Measurements from ENCODE around the gene ARHGEF38. TPM values are rescaled to one million over a fixed set of nuclear protein-coding genes. Genes with fewer than 3 reads are reported as not detected.

The ARHGEF38 gene
- total RNA-seq, 4 donors from 2014 or later = 0.11 to 0.88 (median 0.54) TPM

- no peak overlapping the region for H3K4me3 ChIP-seq (ENCODE audit: low read depth, poor library complexity, severe bottlenecking)
- no peak for TF ChIP-seq POLR2A (IDR thresholded peaks at IDR 0.05)
- TF ChIP-seq, protein P1, sequence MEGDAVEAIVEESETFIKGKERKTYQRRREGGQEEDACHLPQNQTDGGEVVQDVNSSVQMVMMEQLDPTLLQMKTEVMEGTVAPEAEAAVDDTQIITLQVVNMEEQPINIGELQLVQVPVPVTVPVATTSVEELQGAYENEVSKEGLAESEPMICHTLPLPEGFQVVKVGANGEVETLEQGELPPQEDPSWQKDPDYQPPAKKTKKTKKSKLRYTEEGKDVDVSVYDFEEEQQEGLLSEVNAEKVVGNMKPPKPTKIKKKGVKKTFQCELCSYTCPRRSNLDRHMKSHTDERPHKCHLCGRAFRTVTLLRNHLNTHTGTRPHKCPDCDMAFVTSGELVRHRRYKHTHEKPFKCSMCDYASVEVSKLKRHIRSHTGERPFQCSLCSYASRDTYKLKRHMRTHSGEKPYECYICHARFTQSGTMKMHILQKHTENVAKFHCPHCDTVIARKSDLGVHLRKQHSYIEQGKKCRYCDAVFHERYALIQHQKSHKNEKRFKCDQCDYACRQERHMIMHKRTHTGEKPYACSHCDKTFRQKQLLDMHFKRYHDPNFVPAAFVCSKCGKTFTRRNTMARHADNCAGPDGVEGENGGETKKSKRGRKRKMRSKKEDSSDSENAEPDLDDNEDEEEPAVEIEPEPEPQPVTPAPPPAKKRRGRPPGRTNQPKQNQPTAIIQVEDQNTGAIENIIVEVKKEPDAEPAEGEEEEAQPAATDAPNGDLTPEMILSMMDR (IDR thresholded peaks at IDR 0.05) = no peak
- intact Hi-C loops (cut with DNase I; ENCODE audit: low total_unique reads) = no loop called here
- 89 to 96% methylated on average over 2 of the region's 2 CpGs for WGBS, 2 donors
- no peak for DNase-seq (ENCODE audit: low spot score in 2 of 2)
Measured at GRCh38 chr4:105662935-105663675, 110.7 kb downstream of the ARHGEF38 start.

DNA sequence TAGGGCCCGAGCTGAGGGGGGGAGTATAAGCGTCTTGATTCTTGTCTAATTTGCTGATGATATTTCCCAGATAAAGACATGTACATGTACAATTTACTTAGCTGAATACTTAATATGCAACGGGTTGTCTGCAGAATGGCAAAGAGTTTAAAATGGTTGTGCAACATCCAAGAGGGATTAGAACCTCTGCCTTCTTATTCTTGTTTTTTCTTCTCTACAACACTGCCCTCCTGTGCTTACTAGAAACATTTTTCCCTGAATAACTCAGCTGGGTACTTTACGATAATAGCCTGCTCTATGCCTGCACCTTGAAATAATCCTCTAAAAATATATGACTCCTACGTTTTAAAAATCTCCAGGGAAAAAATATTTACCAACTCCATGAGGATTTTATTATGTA is 114.3 kb downstream of the ARHGEF38 start:
- TF ChIP-seq POLR2A (IDR thresholded peaks at IDR 0.05) = no peak
- TF ChIP-seq, protein P1 (IDR thresholded peaks at IDR 0.05) = no peak
- intact Hi-C loops (cut with DNase I; ENCODE audit: low total_unique reads) = no loop called here
- DNase-seq (ENCODE audit: low spot score in 2 of 2) = no peak
- WGBS, 2 donors = 46 to 48% methylated on average over 5 of the region's 5 CpGs
- H3K4me3 ChIP-seq (ENCODE audit: low read depth, poor library complexity, severe bottlenecking) = no peak overlapping the region

GRCh38 chr4:105670684-105671083 is 118.3 kb downstream of the ARHGEF38 start:
- no peak overlapping the region for H3K4me3 ChIP-seq (ENCODE audit: low read depth, poor library complexity, severe bottlenecking)
- intact Hi-C loops (cut with DNase I; ENCODE audit: low total_unique reads) = no loop called here
- TF ChIP-seq POLR2A (IDR thresholded peaks at IDR 0.05) = no peak
- TF ChIP-seq, protein P1 (IDR thresholded peaks at IDR 0.05) = no peak
- DNase-seq (ENCODE audit: low spot score in 2 of 2) = no peak

DNA sequence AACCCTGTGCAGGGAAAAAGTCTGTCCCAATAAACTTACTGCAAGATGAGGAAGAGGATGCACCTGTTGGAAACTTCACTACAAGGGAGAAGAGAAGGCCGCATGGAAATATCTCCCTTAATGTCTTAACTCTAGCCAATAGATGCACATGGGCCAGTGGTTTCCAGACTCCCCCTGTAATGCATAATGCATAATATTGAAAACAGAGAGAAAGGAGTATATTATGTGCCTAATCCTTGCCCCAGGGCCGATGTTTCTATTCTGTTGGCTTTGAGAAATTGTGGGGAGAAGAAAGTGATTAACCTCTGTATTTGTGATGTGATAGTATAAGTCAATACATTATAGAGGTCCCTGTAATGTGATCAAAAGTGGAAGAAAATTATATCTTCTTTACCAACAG is 118.9 kb downstream of the ARHGEF38 start:
- WGBS, 2 donors = 79% methylated on average over 2 of the region's 2 CpGs
- H3K4me3 ChIP-seq (ENCODE audit: low read depth, poor library complexity, severe bottlenecking) = no peak overlapping the region
- TF ChIP-seq, protein P1 (IDR thresholded peaks at IDR 0.05) = no peak
- no peak for TF ChIP-seq POLR2A (IDR thresholded peaks at IDR 0.05)
- DNase-seq (ENCODE audit: low spot score in 2 of 2) = no peak
- intact Hi-C loops (cut with DNase I; ENCODE audit: low total_unique reads) = no loop called here

GRCh38 chr4:105674011-105674410 is 121.6 kb downstream of the ARHGEF38 start:
- DNase-seq (ENCODE audit: low spot score in 2 of 2) = no peak
- TF ChIP-seq POLR2A (IDR thresholded peaks at IDR 0.05) = no peak
- TF ChIP-seq, protein P1 (IDR thresholded peaks at IDR 0.05) = no peak
- 72 to 79% methylated on average over 1 of the region's 1 CpG for WGBS, 2 donors
- intact Hi-C loops (cut with DNase I; ENCODE audit: low total_unique reads) = no loop called here
- no peak overlapping the region for H3K4me3 ChIP-seq (ENCODE audit: low read depth, poor library complexity, severe bottlenecking)

GRCh38 chr4:105677709-105678108 is 125.3 kb downstream of the ARHGEF38 start:
- DNase-seq (ENCODE audit: low spot score in 2 of 2) = no peak
- no peak overlapping the region for H3K4me3 ChIP-seq (ENCODE audit: low read depth, poor library complexity, severe bottlenecking)
- intact Hi-C loops (cut with DNase I; ENCODE audit: low total_unique reads) = no loop called here
- TF ChIP-seq POLR2A (IDR thresholded peaks at IDR 0.05) = no peak
- TF ChIP-seq, protein P1 (IDR thresholded peaks at IDR 0.05) = no peak
- 62 to 72% methylated on average over 2 of the region's 2 CpGs for WGBS, 2 donors

Measured in lower leg skin (tissue), 4 donors.